Psoas muscle (tissue), 8 donors: ENCODE data around the gene GRM7. TPM values are rescaled to one million over a fixed set of nuclear protein-coding genes. Genes with fewer than 3 reads are reported as not detected.

Source experiments
- ATAC-seq, 4 donors: fragments of 200-7000 bp; cut with Tn5 transposase; one replicate each; pipeline ENCODE4 v1.9.1; 2020; ENCODE audit warnings: moderate library complexity in 3 of 4, mild to moderate bottlenecking in 2 of 4
- DNase-seq, 2 donors: peaks; one replicate each; pipeline ENCODE4 v3.0.0-alpha.2; 2020
- H3K27ac ChIP-seq: fragments of 200-600 bp; one replicate; pipeline ENCODE4 v1.8.0; 2022
- H3K27me3 ChIP-seq, 3 donors: fragments of 200-600 bp in 1 of 3; one replicate each; pipeline versions ENCODE4 v1.6.1 to v1.8.0; 2013 to 2022; ENCODE audit warnings: low read length in 2 of 3, mild to moderate bottlenecking in 2 of 3, moderate library complexity in 1 of 3; ENCODE audit not compliant: insufficient read depth in 3 of 3
- H3K36me3 ChIP-seq, 2 donors: fragments of 200-600 bp in 1 of 2; one replicate each; pipeline versions ENCODE4 v1.6.1 to v1.8.0; 2013 to 2022; ENCODE audit warnings: low read depth in 1 of 2, mild to moderate bottlenecking in 1 of 2, moderate library complexity in 1 of 2; ENCODE audit not compliant: insufficient read depth in 1 of 2
- H3K4me1 ChIP-seq: fragments of 200-600 bp; one replicate; pipeline ENCODE4 v1.8.0; 2022
- H3K4me3 ChIP-seq: fragments of 200-600 bp; one replicate; pipeline ENCODE4 v1.8.0; 2022; ENCODE audit warnings: mild to moderate bottlenecking
- H3K9me3 ChIP-seq: fragments of 200-600 bp; one replicate; pipeline ENCODE4 v1.8.0; 2022
- WGBS, 3 donors: extraction: QIAGEN DNeasy Blood & Tissue Kit; methylation state at CpG; one replicate each; pipeline versions ENCODE4 v1.1.6 to v1.1.7; 2013; 5-methylcytosine and 5-hydroxymethylcytosine counted together
- intact Hi-C, 2 donors: fragments of 100-400 bp; cut with DNase I; formaldehyde crosslinking; loops; one replicate each; pipeline versions ENCODE4 v1.11.0 to v1.14.2; 2022
- polyA plus RNA-seq, 3 donors: library from polyadenylated mRNA; stranded (reverse); fragments of 200-250 nt; gene quantifications; one replicate each; pipeline ENCODE4 v1.2.3, GENCODE V29; 2013
- total RNA-seq, 4 donors: library from RNA; stranded (reverse); fragmentation: NEBNext Ultra II Directional in 2 of 4; extraction: Animal tissue kit (Norgen Biotek cat#: 25700) in 2 of 4; gene quantifications; one replicate each; pipeline versions ENCODE4 v1.2.1 to v1.2.4, GENCODE V29; 2021 to 2023
- TF ChIP-seq, protein P1 (sequence below): fragments of 200-600 bp; IDR thresholded peaks from one replicate; pipeline ENCODE4 v1.8.0; 2022; ENCODE audit warnings: antibody characterized with exemption
- donor health status: healthy with polysubstance abuse.
- donor health status: DM: no; HTN: no; CAD: no; lungs with moderate emphysema.
- donor health status: Bipolar disorder and iron deficiency.
- donor health status: healthy.
- donor health status: DM: yes; HTN: yes; CAD: no.
- donor health status: DM: no; HTN: no; CAD: no.
- donor health status: DM: no; HTN: no; CAD: no.
- donor health status: DM: yes; HTN: yes; CAD: no.

Gene GRM7
- total and polyA plus RNA-seq, 7 donors, result 0.01 TPM; not detected in 6

DNA sequence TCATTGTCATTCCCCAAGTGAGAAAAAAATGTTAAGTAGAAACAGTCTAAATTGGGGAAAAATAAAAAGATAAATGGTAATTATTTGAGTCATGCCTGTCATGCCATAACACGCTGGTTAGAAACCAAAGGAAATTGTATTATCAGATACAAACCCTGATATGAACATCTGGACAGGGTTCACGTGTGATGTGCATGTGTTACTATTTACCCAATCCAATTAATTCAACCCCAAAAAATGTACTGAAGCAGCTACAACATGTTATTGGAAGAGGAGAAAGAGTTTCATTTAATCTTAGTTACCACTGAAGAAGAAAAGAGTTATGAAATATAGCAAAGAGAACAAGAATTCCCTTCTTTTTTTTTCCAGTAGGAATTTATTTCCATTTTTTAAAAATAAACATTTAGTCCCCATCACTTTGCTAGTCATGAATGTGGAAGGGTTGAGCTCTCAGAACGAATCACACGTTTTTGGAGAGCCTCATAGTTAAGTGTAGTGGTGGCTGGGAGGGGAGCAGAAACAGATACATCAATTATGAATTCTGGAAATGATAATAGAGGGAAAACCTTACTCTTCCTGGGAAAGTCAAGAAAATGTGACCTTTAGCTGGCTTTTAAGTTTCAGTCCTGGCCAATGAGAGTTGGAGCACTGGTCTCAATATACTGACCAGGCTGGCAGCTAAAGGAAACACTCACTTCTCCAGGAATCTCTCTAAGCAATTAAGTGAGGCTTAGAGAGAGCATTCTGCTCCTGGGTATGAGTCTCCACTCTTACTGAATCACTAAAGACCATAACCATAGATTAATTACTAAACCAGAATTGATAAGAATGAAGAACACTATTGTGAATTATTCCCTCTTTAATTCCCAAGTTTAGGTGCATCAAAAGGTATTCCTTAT, 796.5 kb downstream of the GRM7 start:
- intact Hi-C loops, result no loop called here
- H3K4me1 ChIP-seq, result no peaks in the 10 kb centered on the region
- no peaks in the 10 kb centered on the region for H3K9me3 ChIP-seq
- WGBS, 3 donors, result 34 to 47% (median 47%) methylated on average over 4 of the region's 4 CpGs
- no peaks in the 10 kb centered on the region for H3K36me3 ChIP-seq
- no peaks in the 10 kb centered on the region for H3K27me3 ChIP-seq
- ATAC-seq (no peak), DNase-seq (no peak)
- TF ChIP-seq, protein P1, sequence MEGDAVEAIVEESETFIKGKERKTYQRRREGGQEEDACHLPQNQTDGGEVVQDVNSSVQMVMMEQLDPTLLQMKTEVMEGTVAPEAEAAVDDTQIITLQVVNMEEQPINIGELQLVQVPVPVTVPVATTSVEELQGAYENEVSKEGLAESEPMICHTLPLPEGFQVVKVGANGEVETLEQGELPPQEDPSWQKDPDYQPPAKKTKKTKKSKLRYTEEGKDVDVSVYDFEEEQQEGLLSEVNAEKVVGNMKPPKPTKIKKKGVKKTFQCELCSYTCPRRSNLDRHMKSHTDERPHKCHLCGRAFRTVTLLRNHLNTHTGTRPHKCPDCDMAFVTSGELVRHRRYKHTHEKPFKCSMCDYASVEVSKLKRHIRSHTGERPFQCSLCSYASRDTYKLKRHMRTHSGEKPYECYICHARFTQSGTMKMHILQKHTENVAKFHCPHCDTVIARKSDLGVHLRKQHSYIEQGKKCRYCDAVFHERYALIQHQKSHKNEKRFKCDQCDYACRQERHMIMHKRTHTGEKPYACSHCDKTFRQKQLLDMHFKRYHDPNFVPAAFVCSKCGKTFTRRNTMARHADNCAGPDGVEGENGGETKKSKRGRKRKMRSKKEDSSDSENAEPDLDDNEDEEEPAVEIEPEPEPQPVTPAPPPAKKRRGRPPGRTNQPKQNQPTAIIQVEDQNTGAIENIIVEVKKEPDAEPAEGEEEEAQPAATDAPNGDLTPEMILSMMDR, result no peak
- no peak overlapping the region for H3K4me3 ChIP-seq
- no peak overlapping the region for H3K27ac ChIP-seq

DNA sequence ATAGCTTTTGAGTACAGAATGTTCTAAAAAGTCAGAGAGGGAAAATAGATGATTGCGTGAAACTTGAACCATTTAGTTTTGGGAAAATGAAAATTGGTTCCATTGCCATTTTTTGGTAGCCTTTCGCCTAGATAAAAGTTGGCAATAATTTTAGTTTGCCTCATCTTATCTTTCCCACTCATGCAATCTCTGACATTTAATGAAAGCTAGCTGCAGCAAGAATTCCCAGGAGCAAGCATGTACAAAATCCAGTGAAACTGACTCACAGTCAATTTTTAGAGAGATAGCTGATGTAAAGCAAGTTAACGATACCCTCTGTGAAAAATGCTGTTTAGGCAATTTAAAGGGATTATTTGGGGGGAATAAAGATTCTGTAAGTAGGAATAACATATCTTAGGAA, 797.4 kb downstream of the GRM7 start:
- H3K27me3 ChIP-seq, result no peaks in the 10 kb centered on the region
- intact Hi-C loops, result no loop called here
- H3K4me3 ChIP-seq, result no peak overlapping the region
- ATAC-seq, result no peak
- no peaks in the 10 kb centered on the region for H3K4me1 ChIP-seq
- no peak overlapping the region for H3K27ac ChIP-seq
- TF ChIP-seq, protein P1, result no peak
- no peaks in the 10 kb centered on the region for H3K9me3 ChIP-seq
- WGBS, 3 donors, result 83 to 84% (median 84%) methylated on average over 3 of the region's 3 CpGs
- H3K36me3 ChIP-seq, result no peaks in the 10 kb centered on the region
- no peak for DNase-seq

DNA sequence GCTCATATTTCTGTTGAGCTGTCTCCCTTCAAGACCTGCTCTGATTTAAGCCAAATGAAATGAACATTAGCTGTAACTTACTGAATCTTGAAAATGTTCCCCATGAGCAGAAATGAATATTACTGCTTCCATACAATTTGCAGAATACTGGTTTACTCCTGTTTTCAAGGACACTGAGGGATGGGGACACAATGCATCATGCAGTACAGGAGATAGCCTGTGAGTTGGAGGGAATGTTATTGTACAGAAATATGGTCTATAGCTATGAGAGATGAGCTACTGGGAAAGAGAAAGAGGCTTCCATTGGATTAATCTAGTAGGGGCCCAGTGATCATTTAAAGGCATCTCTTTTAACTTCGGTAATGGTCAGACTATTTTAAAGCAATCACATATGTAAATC, 798.2 kb downstream of the GRM7 start:
- intact Hi-C loops, result no loop called here
- ATAC-seq, result no peak
- Histone ChIP-seq H3K27ac (no peak overlapping the region), H3K4me3 (no peak overlapping the region), H3K27me3 (no peaks in the 10 kb centered on the region), H3K36me3 (no peaks in the 10 kb centered on the region), H3K9me3 (no peaks in the 10 kb centered on the region), H3K4me1 (no peaks in the 10 kb centered on the region)
- TF ChIP-seq, protein P1, result no peak
- 78 to 95% (median 86%) methylated on average over 1 of the region's 1 CpG for WGBS, 3 donors
- no peak for DNase-seq

DNA sequence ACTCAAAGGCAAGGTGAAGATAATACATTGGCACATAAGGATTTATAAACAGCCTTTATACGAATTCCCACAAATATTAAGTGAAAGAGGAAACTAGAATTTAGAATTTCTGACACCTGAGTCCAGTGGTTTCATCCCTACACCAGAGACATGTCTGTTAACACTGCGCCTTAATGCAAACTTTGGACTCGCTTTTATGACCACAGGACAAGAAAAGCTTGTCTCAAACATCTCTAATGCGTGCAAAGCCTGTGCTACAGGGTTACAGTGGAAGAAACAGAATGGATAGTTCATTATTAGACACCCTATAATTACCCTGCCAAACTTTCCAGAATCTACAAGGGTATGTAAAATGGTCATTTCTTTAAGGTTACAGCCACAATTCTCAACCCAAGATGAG, 802.9 kb downstream of the GRM7 start:
- intact Hi-C loops, result no loop called here
- no peak overlapping the region for H3K4me3 ChIP-seq
- no peak for ATAC-seq
- no peaks in the 10 kb centered on the region for H3K27me3 ChIP-seq
- H3K9me3 ChIP-seq, result no peaks in the 10 kb centered on the region
- H3K27ac ChIP-seq, result no peak overlapping the region
- TF ChIP-seq, protein P1, result no peak
- DNase-seq, result no peak
- WGBS, 3 donors, result 58 to 66% (median 61%) methylated on average over 4 of the region's 4 CpGs
- no peaks in the 10 kb centered on the region for H3K36me3 ChIP-seq
- no peaks in the 10 kb centered on the region for H3K4me1 ChIP-seq

DNA sequence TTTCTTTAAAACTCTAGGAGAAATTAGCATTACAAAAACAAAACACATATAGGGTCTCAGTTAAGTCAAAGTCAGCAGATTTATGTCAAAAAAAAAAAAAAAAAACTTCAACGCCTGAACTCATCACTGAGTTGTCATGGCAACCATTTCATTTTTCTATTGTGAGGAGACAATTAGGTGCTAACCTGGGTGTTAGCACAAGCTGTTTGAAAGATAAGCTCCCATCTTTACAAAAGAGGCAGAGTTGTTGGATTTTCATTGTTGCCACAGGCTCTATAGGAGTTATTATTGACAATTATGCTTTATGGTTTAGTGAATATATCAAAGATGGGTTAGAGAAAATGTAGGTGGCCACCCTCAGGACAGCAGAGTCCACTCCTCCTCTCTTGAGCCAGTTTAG, 806.9 kb downstream of the GRM7 start:
- Histone ChIP-seq H3K27me3 (no peaks in the 10 kb centered on the region), H3K4me3 (no peak overlapping the region), H3K4me1 (no peaks in the 10 kb centered on the region), H3K27ac (no peak overlapping the region), H3K36me3 (no peaks in the 10 kb centered on the region), H3K9me3 (no peaks in the 10 kb centered on the region)
- TF ChIP-seq, protein P1, result no peak
- no peak for ATAC-seq
- intact Hi-C loops, result no loop called here
- WGBS, 3 donors, result 31 to 90% (median 85%) methylated on average over 1 of the region's 1 CpG
- DNase-seq, result no peak
